RPMI7951 (cell line): ENCODE data around the gene KCNAB1. TPM values are rescaled to one million over a fixed set of nuclear protein-coding genes. Genes with fewer than 3 reads are reported as not detected.

Experiments used
- DNase-seq: peaks from one replicate; pipeline ENCODE4 v3.0.0-alpha.2; 2012; ENCODE audit warnings: low read depth
- total RNA-seq: library from RNA; depleted of rRNA; stranded (reverse); fragments of >200 nt; shearing (Covaris generic); gene quantifications from 2 replicates; pipeline ENCODE4 v1.2.3, GENCODE V29; 2014

KCNAB1 gene
- total RNA-seq, 1 experiment from 2014 or later = 0.96 TPM

GRCh38 chr3:156404217-156404616, 283.8 kb downstream of the KCNAB1 start:
- no peak for DNase-seq

DNA sequence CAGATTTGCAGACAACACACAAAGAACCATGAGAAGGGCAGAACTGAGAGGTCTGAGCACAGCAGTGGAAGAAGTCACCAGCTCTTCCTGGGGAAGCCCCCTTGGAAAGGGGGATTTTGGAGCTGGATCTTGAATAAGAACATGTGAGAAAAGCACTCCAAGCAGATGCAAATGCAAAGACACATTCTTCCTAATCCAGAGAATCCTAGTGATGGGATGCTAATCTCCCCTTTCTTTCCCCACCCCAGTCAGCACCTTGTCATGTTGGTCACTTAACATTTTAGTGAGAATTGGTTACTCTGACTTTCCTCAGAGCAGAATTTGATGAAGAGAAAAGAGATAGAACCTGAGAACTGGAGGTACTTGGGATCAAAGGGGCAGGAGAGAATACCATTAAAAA, 286.0 kb downstream of the KCNAB1 start:
- DNase-seq = no peak

DNA sequence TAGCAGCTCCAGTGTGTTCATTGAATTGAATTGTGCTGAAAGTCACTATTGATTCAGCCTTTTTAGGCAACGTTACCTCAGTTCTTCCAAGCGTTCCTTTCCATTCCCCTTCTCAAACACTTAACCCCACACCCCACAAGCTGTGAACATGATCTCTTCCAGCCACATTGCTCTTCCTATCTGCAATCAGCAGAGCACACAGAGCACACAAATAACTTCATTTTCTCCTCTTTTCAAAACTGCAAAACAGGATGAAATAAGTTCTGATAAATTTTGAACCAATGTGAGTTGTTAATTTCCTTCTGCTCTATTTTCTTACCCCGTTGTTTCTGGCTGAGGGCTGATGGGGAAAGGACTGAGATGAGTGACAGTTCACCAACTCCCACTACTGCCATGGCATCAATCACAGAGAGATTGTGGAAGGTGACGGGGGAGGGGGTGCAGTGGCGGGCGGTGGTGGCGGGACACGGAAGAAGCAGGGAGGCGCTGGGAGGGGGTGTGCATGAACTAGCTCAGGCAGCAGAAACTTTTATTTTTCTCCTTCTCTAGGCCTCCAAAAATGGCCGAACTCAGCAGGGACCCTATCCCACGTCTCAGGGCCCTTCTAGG, 287.3 kb downstream of the KCNAB1 start:
- DNase-seq = no peak

DNA sequence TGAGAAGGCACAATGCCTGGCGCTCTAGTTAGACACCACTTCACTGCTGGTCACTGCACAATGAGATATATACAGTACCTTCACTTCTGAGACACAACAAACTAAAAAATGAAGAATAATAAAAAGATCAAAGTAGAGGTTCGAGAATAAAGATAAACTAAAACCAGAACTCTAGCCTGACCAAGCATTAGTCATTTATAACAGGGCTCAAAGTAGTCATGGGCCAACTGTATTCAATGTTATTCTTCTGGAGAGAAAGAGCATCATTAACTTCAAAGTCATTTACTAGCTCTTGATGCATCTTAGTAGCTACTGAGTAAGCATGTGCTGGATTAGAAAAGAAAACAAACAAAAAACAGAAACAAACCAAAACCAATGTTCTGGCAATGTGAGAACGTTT, 289.3 kb downstream of the KCNAB1 start:
- peak; percentile 14 for DNase-seq

DNA sequence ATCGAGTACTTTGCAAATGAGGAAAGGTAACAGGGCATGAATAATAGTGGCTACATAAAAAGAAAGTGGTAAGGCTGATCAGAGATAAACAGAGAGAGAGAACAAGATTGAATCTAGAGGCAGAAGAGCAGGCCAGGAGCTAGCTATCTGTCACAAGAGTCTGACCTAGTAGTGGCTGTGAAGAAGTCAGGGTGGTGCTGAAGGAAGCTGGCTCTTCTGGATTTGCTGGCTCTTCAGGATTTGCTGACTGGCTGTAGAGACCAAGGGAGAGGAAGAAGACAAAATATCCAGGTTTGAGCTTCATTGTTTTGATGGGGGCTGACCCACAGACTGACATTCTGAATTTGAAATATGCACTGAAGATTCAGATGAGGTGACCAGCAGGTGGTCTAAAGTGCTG, 292.2 kb downstream of the KCNAB1 start:
- no peak for DNase-seq

GRCh38 chr3:156413293-156413892, 293.0 kb downstream of the KCNAB1 start:
- no peak for DNase-seq

- DNase-seq = peak; percentile 62
Measured at GRCh38 chr3:156416846-156417558, 296.6 kb downstream of the KCNAB1 start.

DNA sequence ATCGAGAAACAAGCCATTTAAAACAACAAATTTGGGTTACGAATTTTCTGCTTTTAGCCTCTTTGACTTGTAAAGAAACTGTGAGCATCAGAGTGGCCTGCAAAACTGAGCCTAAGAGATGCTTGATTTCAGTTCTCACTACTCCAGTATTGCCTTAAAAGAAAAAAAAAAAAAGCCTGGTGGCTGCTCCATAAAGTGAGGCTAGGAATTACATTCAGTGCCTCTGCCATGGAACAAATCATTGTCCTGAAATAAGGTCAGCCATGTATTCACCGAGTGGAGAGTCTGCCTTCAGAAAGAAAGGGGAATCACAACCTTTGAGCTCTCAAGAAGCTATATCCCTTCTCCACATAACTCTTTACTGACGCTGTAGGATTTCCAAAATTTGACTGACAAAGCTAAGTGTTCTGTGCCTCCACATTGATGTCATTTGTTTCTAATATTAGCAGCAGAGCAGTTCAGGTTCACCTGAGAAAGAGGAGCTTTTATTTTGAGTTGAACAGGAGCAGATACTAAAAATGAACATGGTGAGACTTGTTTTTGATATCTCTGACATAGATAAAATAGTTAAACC, 297.3 kb downstream of the KCNAB1 start:
- DNase-seq = no peak

DNA sequence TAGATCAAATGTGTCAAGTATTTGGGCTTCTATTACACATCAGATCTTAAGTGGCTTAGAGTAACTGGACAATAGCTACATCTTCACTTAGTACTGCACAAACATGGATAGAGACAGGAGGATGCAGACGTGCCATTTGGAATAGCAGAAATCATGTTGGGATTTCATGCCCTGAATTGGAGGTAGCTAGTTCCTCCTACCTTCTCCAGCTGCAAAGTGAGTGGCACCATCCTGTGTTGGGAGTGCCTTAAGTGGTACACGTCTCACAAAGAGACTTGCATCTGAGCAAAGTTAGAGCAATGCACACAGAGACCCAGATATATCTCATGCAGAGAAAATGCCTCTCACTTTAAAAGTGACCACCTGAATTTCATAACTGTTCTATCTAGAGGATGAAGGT, 298.1 kb downstream of the KCNAB1 start:
- no peak for DNase-seq

DNA sequence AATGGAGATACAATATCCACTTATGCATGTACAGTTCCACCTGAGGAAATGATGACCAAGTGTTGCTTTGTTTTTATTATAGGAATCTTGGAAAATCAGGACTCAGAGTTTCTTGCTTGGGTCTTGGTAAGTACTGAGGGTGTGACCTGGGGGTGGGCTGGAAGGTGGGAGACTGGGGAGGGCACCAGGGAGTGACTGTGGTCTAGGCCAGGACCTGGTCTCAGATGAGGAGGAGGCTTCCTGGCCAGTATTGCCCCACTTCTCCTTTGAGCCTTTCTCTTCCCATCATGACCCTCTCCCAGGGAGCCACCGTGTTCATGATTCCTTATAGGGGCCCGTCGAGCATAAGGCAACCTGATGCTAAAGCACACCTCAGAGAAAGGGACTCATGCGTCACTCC, 301.2 kb downstream of the KCNAB1 start:
- no peak for DNase-seq

DNA sequence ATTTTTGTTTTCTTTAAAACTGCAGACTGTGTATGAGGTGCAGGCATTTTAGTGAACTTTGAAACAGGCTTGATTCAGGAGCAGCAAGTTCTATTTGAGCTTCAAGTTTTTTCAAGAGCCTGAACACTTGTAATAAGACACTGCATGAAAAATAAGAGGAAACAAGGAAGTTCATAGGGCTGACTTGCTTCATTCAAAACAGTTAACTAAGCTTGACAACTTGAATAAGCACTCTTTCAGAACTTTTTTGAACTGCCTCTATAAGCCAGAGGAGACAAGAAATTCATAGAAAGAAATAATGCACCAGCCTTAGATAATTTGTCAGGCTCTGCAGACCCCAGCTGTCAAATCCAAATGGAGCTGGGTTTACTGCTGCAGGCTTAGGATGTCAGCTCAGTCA, 304.4 kb downstream of the KCNAB1 start:
- DNase-seq = no peak

DNA sequence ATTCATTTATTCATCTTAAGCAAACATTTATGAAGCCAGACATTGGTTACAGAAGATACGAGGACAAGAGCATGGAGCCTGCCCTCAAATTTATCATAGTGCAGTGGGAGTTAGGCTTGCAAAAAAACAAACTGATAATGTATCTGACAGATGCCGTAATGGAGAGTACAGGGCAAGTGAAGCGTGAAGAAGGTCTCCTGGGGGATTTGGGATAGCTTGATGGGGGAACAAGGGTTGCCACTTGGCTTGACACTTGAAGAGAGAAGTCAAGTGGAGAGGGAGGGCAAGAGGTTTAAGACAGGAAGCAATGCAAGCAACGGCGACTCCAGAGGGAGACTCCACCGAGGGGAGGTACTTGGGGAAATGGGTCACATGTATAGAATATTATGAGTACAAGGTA, 305.3 kb downstream of the KCNAB1 start:
- no peak for DNase-seq

- DNase-seq = peak; percentile 43
Measured at GRCh38 chr3:156429125-156429524, 308.7 kb downstream of the KCNAB1 start.

DNA sequence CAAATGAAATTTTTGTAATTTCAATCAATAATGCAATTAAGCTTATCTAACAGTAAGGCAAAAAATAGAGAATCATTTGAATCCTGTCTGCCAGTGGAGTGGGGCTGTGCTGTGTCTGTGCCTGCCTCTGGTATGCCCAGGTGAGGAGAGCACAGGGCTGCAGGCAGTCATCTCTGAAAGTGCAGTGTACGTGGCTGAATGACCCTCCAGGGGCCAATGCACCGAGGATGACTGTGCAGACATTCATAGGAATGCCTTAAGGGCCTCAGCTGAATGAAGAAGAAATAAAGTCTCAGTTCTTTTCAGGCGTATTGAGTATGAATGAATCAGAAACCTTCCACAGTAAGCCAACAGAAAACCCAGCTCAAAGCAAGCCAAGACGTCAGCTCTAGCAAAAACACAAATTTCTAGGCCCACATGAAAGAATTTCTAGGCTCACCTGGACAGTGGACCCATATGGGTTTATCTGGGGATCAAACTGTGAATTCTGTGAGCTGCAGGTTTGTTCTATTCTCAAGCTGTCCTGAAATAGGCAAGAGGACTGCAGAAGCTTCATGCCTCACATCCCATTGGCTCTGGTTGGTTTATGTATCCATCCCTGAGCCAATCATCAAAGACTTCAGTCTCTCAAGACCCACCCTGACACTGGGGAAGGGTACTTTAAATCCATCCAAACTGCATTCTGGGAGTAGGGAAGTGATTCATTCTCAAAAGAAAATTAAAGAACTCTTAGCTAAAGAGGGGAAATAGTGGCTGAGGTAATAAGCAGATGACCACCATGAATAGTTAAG, 311.2 kb downstream of the KCNAB1 start:
- DNase-seq = peak; percentile 19

DNA sequence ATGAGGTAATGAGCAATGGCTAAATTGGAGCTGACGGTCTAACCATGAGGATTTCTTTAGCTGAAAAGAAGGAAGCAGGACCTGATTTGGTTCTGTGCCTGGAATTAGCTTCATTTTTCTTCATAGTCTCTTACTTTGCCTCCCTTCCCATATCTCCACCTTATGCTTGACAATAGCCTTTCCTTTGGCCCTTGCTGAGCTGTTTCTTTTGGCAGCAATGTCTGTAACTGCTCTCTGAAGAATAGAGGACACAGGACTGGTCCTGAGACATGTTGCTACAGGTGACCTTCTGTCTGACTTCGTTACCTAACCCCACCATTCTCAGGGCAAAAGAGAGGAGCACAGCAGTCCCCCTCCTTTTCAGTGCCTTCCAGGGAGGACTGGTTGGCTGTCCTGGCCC, 312.2 kb downstream of the KCNAB1 start:
- no peak for DNase-seq

- DNase-seq = peak; percentile 45
Measured at GRCh38 chr3:156433138-156433537, 312.8 kb downstream of the KCNAB1 start.

DNA sequence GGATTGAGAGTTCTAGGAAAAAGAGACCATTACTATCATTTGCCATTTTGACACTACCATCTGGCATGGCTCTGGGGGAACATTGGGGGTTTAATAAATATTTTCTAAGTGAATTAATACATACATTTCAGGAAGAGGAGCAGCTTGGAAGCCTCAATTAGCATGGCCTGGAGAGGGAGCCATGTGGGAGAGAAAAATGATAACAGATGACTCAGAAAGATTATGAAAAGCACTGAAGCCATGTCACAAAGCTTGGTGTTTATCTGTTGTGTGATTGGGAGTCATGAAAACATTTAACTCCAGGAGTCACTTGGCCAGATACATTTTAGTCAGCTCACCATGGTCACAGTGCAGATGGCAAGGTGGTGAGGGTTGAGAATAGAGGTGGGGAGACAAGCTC, 313.5 kb downstream of the KCNAB1 start:
- DNase-seq = no peak

DNA sequence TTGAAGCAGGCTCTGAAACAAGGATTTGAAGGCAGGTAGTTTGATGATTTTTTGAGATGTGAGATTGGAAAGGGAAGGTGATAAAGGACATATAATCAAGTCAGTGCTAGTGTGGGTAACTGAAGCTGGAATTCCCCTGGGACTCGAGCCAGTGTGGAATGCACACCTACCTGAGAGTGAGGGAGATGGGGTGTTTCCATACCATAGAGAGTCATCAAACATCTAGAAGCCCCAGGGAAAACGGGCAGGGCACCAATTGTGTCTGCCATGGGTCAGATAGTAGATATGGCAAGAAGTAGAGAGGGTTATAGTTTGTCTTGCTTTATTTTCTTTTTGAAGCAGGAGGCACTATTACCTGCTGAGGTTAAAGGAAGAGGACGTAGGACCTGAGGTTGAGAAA, 314.5 kb downstream of the KCNAB1 start:
- DNase-seq = no peak

- no peak for DNase-seq
Measured at GRCh38 chr3:156443079-156443478, 322.7 kb downstream of the KCNAB1 start.

DNA sequence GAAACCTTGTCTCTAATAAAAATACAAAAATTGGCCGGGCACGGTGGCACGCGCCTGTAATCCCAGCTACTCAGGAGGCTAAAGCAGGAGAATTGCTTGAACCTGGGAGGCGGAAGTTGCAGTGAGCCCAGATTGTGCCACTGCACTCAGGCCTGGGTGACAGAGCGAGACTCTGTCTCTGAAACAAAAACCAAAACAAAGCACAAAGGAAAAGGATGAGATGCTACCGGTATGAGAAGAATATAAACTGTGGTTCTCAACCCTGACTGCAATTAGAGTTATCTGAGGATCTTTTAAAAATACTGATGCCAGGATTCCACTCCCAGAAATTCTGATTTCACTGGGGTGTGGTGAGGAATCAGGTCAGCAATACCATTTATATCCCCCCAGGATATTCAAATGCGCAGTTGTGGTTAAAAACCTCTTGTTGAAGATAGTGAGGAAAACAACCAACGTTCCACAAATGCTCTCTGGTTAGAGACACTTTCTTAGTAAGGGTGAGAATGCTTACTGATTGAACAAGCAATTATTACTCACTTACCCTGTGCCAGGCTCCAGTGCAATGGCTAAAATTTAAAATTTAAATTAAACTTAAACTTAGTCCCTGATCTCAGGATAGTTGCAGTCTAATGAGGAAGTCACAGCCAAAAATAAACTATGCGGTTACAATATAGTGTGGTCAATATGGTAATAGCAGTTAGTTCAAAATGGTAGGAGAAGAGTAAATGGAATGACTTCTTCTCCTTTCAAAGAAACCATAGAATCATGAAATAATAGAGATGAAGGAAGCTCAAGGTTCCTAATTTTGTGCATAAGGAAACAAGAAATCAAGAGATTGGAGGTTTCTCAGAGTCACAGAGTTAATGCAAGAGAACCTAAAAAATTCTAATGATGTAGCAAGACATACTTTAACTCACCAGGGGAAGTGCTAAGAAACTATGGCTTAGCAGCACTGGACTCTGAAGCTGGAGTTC, 325.0 kb downstream of the KCNAB1 start:
- DNase-seq = peak; percentile 88

DNA sequence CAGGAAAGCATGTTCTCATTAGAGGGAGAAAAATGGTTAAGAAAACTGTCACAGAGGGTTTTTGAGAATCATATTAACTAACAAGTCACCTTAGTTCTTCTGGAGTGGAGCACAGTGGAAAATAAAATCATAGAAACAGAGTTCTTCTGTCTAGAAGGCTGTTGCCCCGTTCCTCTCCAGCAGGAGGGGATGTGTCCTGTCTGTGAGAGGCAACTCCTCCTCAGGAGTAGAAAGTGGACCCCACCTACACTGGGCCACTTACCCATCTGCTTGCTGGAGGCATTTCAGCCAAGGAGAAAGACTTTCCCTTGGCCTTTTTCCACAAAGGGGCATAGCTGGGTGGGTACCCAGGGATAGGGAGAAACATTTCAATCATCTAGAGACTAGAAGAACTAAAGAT, 327.9 kb downstream of the KCNAB1 start:
- peak; percentile 54 for DNase-seq
